ENCODE results near the gene VAPB.
"Not testable (repeated sequence)": the region's sequence is repeated elsewhere in the genome, so short reads cannot be mapped to it uniquely, and the experiment has no call there.

DNA sequence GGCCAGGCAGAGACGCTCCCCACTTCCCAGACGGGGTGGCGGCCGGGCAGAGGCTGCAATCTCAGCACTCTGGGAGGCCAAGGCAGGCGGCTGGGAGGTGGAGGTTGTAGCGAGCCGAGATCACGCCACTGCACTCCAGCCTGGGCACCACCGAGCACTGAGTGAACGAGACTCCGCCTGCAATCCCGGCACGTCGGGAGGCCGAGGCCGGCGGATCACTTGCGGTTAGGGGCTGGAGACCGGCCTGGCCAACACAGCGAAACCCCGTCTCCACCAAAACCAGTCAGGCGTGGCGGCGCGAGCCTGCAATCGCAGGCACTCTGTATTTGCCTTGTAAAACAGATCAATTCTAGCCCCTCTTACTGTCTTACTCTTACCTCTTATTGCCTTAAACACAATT lies 25.8 kb downstream of the VAPB start:
- TF ChIP-seq, protein P1, sequence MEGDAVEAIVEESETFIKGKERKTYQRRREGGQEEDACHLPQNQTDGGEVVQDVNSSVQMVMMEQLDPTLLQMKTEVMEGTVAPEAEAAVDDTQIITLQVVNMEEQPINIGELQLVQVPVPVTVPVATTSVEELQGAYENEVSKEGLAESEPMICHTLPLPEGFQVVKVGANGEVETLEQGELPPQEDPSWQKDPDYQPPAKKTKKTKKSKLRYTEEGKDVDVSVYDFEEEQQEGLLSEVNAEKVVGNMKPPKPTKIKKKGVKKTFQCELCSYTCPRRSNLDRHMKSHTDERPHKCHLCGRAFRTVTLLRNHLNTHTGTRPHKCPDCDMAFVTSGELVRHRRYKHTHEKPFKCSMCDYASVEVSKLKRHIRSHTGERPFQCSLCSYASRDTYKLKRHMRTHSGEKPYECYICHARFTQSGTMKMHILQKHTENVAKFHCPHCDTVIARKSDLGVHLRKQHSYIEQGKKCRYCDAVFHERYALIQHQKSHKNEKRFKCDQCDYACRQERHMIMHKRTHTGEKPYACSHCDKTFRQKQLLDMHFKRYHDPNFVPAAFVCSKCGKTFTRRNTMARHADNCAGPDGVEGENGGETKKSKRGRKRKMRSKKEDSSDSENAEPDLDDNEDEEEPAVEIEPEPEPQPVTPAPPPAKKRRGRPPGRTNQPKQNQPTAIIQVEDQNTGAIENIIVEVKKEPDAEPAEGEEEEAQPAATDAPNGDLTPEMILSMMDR (IDR thresholded peaks at IDR 0.05; ENCODE audit: low read depth, low read length) = not testable (repeated sequence)
- TF ChIP-seq EZH2phosphoT487 (IDR thresholded peaks at IDR 0.05; ENCODE audit: low read depth) = not testable (repeated sequence)

All from OCI-LY3 (cell line).